ENCODE measurements around the gene IMP4.

DNA sequence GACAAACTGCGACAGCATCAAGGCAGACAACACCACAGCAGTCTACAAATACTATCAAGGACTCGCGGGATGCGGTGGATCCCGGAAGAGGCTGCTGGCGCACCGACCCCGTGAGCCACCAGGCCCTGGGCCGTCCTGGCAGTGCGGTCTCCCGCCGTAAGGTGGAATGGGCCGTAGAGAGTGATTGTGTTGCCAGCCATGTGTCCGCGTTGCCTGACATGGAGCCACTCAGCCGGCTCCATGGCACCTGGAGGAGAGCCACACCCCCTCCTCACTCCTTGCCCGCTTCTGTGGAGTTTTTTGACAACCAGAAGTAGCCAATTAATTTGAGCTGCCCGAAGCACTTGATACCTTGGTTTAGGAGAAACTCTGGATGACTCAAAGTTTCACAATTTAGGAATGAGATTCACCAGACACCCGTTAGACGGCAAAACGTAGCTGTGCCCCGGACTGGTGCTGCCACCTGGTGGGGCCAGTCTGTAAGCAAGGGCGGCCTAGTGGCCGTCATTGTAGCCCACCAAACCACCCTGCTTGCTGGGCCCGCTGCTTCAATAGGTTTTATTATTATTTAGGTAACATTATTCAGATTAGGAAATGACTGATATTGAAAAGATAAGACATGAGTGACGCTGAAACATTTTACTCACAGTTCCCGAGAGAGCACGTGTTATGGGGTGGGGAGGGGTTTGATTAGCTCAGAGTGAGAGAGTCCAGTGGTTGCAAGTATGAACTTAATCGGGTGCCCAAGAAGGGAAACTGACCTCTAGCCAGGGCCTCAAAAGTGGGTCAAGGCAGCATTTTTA, 10.2 kb upstream of the IMP4 start:
- TF ChIP-seq, protein P1, sequence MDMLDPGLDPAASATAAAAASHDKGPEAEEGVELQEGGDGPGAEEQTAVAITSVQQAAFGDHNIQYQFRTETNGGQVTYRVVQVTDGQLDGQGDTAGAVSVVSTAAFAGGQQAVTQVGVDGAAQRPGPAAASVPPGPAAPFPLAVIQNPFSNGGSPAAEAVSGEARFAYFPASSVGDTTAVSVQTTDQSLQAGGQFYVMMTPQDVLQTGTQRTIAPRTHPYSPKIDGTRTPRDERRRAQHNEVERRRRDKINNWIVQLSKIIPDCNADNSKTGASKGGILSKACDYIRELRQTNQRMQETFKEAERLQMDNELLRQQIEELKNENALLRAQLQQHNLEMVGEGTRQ (CRISPR knock-in tag; IDR thresholded peaks at IDR 0.05) = no peak
- TF ChIP-seq, protein P2, sequence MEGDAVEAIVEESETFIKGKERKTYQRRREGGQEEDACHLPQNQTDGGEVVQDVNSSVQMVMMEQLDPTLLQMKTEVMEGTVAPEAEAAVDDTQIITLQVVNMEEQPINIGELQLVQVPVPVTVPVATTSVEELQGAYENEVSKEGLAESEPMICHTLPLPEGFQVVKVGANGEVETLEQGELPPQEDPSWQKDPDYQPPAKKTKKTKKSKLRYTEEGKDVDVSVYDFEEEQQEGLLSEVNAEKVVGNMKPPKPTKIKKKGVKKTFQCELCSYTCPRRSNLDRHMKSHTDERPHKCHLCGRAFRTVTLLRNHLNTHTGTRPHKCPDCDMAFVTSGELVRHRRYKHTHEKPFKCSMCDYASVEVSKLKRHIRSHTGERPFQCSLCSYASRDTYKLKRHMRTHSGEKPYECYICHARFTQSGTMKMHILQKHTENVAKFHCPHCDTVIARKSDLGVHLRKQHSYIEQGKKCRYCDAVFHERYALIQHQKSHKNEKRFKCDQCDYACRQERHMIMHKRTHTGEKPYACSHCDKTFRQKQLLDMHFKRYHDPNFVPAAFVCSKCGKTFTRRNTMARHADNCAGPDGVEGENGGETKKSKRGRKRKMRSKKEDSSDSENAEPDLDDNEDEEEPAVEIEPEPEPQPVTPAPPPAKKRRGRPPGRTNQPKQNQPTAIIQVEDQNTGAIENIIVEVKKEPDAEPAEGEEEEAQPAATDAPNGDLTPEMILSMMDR (IDR thresholded peaks at IDR 0.05) = peak; percentile 89
- TF ChIP-seq FOXK1 (CRISPR knock-in tag; IDR thresholded peaks at IDR 0.05) = no peak
- TF ChIP-seq, protein P3, sequence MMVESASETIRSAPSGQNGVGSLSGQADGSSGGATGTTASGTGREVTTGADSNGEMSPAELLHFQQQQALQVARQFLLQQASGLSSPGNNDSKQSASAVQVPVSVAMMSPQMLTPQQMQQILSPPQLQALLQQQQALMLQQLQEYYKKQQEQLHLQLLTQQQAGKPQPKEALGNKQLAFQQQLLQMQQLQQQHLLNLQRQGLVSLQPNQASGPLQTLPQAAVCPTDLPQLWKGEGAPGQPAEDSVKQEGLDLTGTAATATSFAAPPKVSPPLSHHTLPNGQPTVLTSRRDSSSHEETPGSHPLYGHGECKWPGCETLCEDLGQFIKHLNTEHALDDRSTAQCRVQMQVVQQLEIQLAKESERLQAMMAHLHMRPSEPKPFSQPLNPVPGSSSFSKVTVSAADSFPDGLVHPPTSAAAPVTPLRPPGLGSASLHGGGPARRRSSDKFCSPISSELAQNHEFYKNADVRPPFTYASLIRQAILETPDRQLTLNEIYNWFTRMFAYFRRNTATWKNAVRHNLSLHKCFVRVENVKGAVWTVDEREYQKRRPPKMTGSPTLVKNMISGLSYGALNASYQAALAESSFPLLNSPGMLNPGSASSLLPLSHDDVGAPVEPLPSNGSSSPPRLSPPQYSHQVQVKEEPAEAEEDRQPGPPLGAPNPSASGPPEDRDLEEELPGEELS (CRISPR knock-in tag; IDR thresholded peaks at IDR 0.05) = no peak
- TF ChIP-seq CBFB (CRISPR knock-in tag; IDR thresholded peaks at IDR 0.05; ENCODE audit: low read depth) = no peak
- no peak for TF ChIP-seq ATF1 (CRISPR knock-in tag; IDR thresholded peaks at IDR 0.05)
- no peak for TF ChIP-seq TCF7 (CRISPR knock-in tag; IDR thresholded peaks at IDR 0.05; ENCODE audit: low read depth)
- no peak for TF ChIP-seq MXD4 (CRISPR knock-in tag; IDR thresholded peaks at IDR 0.05; ENCODE audit: borderline replicate concordance)
- no peak for TF ChIP-seq CREM (CRISPR knock-in tag; IDR thresholded peaks at IDR 0.05)

All from WTC11 (cell line).